Osteocyte (in vitro differentiated cells): ENCODE measurements around the gene MYO3B. TPM values are rescaled to one million over a fixed set of nuclear protein-coding genes. Genes with fewer than 3 reads are reported as not detected.
A peak's percentile ranks its signal among the peaks of the same experiment; 100 is the strongest.

Source experiments
- DNase-seq: peaks from one replicate; pipeline ENCODE4 v3.0.0; 2021; ENCODE audit warnings: mixed read lengths; ENCODE audit not compliant: unreplicated experiment; ENCODE audit errors: extremely low spot score
- H3K27ac Mint-ChIP-seq: one replicate; pipeline ENCODE4 v1.8.0; 2021; ENCODE audit warnings: mild to moderate bottlenecking, mixed read lengths; ENCODE audit not compliant: unreplicated experiment
- H3K27me3 Mint-ChIP-seq: one replicate; pipeline ENCODE4 v1.8.0; 2021; ENCODE audit warnings: mixed read lengths; ENCODE audit not compliant: unreplicated experiment
- H3K36me3 Mint-ChIP-seq: one replicate; pipeline ENCODE4 v1.8.0; 2021; ENCODE audit warnings: mixed read lengths; ENCODE audit not compliant: unreplicated experiment
- H3K4me1 Mint-ChIP-seq: one replicate; pipeline ENCODE4 v1.8.0; 2021; ENCODE audit warnings: mixed read lengths; ENCODE audit not compliant: unreplicated experiment
- H3K4me3 Mint-ChIP-seq: one replicate; pipeline ENCODE4 v1.8.0; 2021; ENCODE audit warnings: mild to moderate bottlenecking, moderate library complexity, mixed read lengths; ENCODE audit not compliant: unreplicated experiment
- H3K9me3 Mint-ChIP-seq: one replicate; pipeline ENCODE4 v1.8.0; 2021; ENCODE audit warnings: mixed read lengths; ENCODE audit not compliant: unreplicated experiment
- CTCF ChIP-seq: fragments of 200-600 bp; sonication (generic); IDR thresholded peaks from 2 replicates; pipeline ENCODE4 v1.5.0; 2021; ENCODE audit warnings: antibody characterized with exemption, mild to moderate bottlenecking, moderate library complexity
- total RNA-seq: library from RNA; stranded (reverse); gene quantifications from 2 replicates; pipeline ENCODE4 v1.2.1, GENCODE V29; 2021

MYO3B gene
- total RNA-seq, 1 donor from 2014 or later, result not detected

DNA sequence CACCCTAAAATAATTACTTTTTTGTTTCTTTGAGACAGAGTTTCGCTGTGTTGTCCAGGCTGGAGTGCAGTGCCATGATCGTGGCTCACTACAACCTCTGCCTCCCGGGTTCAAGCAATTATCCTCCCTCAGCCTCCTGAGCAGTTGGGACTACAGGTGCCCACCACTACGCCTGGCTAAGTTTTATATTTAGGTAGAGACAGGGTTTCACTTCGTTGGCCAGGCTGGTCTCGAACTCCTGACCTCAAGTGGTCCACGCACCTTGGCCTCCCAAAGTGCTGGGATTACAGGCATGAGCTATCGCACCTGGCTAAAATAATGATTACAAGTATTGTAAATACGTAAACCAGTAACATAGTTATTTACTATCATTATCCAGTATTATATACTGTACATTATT, 279.8 kb downstream of the MYO3B start:
- TF ChIP-seq CTCF, result no peak
- Mint-ChIP-seq H3K27ac (no peak overlapping the region), H3K9me3 (no peaks in the 10 kb centered on the region), H3K27me3 (peaks cover 11% of the 10 kb centered on the region), H3K36me3 (no peaks in the 10 kb centered on the region), H3K4me1 (no peaks in the 10 kb centered on the region), H3K4me3 (no peak overlapping the region)
- no peak for DNase-seq

DNA sequence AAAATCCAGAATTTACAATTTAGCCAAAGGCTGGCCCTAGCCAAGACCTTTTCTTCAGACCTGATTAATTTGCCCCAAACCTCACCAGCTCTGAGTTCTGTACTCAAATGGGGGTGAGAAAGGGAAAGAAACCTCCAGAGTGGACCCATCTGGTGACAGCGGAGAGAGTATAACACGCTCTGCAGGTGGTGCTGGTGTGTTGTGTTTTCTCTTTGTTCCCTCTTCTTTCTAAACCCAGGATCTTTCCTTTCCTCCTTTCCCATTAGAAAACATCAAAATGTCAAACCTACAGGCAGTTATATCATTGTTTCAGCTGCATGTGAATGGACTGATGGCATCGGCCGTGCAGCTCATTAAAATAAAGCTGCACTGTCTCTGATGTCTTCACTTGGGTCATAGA, 283.9 kb downstream of the MYO3B start:
- peaks cover 4% of the 10 kb centered on the region for H3K4me1 Mint-ChIP-seq

DNA sequence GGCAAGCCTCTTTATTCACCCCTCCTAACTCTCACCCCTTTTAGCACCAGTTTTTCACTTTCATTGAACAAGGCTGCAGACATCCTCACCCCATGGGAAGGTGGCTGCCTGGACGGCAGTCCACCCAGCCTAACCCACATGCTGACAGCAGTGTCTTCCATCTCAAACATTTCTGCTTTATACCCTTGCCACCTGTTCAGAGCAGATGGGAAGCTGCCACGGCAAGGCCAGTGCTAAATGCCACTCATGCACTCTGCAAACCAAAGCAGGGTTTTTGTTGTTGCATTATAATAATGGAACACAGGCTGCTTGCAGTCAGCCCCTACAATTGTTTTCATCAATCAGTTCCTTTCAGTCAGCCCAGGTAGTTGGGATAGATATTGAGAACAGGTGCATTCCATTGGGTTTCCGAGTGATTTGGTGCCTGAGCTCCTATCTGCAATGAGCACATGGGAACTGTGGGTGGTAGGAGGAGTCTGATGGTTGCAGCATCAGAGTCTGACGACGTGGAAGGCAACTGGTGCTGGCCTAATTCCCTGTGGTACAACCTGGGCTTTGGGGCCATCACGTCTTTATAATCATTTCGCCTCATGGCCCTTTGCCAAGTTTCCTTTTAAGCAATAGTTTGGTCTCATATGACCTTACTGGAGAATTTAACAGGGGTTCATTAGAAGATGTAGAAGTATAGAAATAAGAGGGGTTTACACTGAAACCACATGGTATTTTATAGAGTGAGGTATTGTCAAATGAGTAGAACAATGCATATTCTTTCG, 284.7 kb downstream of the MYO3B start:
- peaks cover 8% of the 10 kb centered on the region for H3K4me1 Mint-ChIP-seq
- H3K4me3 Mint-ChIP-seq, result no peak overlapping the region
- no peaks in the 10 kb centered on the region for H3K27me3 Mint-ChIP-seq
- H3K27ac Mint-ChIP-seq, result no peak overlapping the region
- TF ChIP-seq CTCF, result no peak
- no peaks in the 10 kb centered on the region for H3K36me3 Mint-ChIP-seq
- DNase-seq, result no peak
- H3K9me3 Mint-ChIP-seq, result no peaks in the 10 kb centered on the region

More for the DNA sequence above, 283.9 kb downstream of the MYO3B start:
- Mint-ChIP-seq H3K4me3 (no peak overlapping the region), H3K27ac (no peak overlapping the region), H3K9me3 (no peaks in the 10 kb centered on the region), H3K36me3 (no peaks in the 10 kb centered on the region), H3K27me3 (no peaks in the 10 kb centered on the region)
- no peak for DNase-seq
- peak; percentile 32 for TF ChIP-seq CTCF

DNA sequence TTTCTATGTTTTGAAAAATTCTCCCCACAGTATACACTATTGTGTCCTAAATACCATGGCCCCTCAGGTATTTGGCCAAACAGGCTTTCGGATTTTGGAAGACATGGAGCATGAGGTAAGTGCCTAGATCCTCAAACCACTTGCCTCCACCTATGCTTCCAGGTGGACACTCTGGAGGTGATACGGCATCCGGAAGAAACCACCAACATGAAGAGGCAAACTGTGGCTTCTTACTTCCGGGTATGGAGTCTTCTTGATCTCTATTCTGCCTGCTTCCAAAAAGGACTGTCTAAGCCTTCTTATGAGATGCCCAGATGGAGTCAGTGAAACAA, 285.2 kb downstream of the MYO3B start:
- TF ChIP-seq CTCF, result no peak
- DNase-seq, result no peak
- no peaks in the 10 kb centered on the region for H3K27me3 Mint-ChIP-seq
- no peak overlapping the region for H3K4me3 Mint-ChIP-seq
- H3K9me3 Mint-ChIP-seq, result no peaks in the 10 kb centered on the region
- H3K4me1 Mint-ChIP-seq, result peaks cover 8% of the 10 kb centered on the region
- H3K36me3 Mint-ChIP-seq, result no peaks in the 10 kb centered on the region
- H3K27ac Mint-ChIP-seq, result no peak overlapping the region

GRCh38 chr2:170464268-170464667, 286.3 kb downstream of the MYO3B start:
- no peak for DNase-seq
- no peaks in the 10 kb centered on the region for H3K27me3 Mint-ChIP-seq
- H3K27ac Mint-ChIP-seq, result no peak overlapping the region

More at GRCh38 chr2:170464268-170464667, 286.3 kb downstream of the MYO3B start:
- no peak for TF ChIP-seq CTCF
- Mint-ChIP-seq H3K9me3 (peaks cover under 1% of the 10 kb centered on the region), H3K36me3 (no peaks in the 10 kb centered on the region), H3K4me1 (peaks cover 8% of the 10 kb centered on the region), H3K4me3 (no peak overlapping the region)
